Kidney glomerular epithelial cell (primary cell): ENCODE data around the gene LAMA1.
"Not testable (repeated sequence)": the region's sequence is repeated elsewhere in the genome, so short reads cannot be mapped to it uniquely, and the experiment has no call there.

Experiments
- DNase-seq: peaks from one replicate; lab custom pipeline; 2025; lab: John Stamatoyannopoulos, UW

The LAMA1 gene, protein sequence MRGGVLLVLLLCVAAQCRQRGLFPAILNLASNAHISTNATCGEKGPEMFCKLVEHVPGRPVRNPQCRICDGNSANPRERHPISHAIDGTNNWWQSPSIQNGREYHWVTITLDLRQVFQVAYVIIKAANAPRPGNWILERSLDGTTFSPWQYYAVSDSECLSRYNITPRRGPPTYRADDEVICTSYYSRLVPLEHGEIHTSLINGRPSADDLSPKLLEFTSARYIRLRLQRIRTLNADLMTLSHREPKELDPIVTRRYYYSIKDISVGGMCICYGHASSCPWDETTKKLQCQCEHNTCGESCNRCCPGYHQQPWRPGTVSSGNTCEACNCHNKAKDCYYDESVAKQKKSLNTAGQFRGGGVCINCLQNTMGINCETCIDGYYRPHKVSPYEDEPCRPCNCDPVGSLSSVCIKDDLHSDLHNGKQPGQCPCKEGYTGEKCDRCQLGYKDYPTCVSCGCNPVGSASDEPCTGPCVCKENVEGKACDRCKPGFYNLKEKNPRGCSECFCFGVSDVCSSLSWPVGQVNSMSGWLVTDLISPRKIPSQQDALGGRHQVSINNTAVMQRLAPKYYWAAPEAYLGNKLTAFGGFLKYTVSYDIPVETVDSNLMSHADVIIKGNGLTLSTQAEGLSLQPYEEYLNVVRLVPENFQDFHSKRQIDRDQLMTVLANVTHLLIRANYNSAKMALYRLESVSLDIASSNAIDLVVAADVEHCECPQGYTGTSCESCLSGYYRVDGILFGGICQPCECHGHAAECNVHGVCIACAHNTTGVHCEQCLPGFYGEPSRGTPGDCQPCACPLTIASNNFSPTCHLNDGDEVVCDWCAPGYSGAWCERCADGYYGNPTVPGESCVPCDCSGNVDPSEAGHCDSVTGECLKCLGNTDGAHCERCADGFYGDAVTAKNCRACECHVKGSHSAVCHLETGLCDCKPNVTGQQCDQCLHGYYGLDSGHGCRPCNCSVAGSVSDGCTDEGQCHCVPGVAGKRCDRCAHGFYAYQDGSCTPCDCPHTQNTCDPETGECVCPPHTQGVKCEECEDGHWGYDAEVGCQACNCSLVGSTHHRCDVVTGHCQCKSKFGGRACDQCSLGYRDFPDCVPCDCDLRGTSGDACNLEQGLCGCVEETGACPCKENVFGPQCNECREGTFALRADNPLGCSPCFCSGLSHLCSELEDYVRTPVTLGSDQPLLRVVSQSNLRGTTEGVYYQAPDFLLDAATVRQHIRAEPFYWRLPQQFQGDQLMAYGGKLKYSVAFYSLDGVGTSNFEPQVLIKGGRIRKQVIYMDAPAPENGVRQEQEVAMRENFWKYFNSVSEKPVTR (N-terminal part only)

DNA sequence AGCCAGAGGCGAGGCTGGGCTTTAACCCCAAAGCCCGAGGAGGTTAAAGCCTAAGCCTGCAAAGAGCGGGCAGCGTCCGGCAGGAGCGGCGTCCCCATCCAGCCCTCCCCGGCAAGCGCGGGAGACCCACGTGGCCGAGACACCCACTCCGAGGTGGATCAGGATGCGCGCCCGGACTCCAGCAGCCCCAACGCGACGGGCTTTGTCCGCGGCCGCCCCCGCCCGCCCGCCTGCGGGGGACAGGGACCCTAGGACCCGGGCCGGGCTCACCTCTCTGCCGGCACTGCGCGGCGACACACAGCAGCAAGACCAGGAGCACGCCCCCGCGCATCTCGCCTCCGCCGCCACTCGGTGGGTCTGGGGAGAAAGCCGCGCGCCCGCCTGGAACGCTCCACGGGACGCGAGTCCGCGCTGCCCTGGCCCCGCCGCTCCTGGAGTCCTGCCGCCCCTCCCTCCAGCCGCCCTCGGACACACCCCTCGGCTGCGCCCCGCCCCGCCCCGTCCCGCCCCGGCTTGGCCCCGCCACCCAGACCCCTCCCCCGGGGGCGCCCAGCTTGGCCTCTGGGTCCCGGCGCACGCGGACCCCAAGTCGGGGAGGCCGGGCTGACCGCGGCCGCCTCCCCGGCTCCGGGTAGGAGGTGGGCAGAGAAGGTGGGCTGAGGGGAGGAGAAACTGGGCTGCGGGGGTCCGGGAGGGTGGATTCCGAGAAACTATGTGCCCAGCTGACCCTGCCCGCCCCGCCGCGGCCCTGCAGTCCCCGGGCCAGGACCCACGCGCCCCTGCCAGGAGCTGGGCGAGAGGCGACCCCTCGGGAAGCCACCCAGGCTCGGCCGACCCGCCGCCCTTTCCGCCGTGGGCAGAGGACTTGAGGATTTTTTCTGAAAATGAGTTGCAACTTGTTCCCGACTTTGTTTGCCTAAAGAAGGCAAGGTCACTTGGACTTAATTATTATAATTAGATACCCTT, at the start of gene LAMA1:
TSS of gene LAMA1 (minus strand) at position 408 of the 966 bp plus-strand sequence. CDS start at position 331, 77 bp downstream.
- DNase-seq, result no peak

DNA sequence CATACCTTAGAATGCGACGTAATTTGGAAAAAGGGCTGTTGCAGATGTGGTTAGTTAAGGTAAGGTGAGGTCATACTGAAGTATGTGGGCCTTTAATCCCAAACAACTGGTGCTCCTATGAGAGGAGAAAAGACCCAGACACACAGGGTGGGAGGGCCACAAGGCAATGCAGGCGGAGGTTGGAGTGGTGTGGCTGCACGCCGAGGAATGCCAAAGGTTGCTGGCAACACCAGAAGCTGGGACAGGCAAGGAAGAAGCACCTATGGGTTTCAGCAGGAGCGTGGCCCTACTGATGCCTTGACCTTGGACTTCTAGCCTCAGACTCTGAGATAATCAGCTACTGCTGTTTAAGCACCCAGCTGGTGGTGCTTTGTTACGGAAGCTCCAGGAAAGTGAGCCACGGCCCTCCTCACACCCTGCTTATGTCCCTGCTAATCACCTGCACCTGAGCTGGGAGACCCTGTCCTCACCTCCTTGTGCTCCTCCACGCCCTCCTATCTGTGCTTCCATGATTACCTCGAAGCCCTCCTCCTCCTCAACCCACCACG, 48.3 kb upstream of the LAMA1 start:
- no peak for DNase-seq

DNA sequence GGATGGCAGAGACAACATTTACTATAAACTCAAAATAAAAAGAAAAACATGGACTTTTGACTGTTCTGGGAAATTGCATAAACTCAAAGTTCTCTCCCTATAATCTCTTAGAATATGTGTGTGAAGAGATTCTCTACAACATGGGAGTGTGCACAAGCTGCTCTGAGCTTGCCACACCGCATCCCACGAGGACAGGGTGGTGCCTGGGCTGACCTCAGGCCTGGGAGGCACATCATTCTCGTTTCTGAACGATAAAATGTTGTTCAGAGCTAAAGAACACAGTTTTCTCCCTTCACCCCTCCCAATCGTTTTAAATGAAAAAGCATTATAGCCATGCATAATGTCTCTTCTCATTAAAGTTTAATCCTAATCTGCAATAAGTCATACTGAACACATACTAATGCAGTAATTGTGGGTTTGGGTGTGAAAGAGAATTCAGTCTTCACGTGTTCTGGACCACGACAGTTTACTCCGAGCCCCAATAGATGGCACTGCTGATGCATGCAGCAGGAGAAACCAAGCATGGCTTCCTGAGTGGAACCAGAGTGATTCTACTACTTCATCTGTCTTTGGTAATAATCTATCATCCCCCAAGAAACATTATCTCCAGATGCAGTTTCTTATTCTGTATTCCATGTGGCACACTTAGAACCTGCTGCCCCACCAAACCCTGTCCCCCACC, 46.9 kb upstream of the LAMA1 start:
- no peak for DNase-seq

DNA sequence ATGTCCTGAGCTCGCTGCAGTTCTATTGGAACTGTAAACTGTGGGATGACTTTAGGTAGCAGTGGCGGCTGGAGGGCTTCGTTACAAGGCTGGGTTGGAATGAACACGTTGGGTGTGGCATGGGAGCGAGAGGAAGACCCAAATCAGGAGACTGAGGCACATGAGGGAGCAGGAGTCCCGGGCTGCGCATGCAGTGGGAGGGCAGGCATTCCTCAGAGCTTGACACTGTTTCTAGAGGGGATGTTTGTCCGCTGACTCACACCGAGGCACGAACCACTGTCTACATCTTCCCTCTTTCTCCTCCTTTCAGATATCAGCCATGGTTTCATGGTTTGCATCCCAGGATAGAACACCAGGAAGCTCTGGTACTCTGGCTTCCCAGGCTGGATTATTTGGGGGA, 40.6 kb upstream of the LAMA1 start:
- DNase-seq, result no peak

DNA sequence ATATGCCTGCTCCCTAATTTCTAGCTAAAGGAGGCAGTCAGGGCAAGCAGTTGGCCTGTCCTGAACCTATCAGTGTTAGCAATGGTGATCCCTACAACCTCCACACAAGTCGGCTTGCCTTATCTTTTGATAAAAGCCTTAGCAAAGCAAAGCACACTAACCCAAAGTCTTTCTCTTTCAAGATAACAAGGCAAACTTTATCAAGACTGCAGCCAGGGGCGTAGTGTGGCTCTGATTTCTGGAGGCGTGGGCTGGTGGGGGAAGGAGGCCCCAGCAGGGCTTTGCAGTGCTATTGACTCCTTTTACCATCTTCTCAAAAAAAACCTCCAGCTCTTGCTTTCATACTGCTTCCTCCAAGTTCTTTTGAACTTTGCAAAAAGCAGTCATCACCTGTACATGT, 40.2 kb upstream of the LAMA1 start:
- no peak for DNase-seq

DNA sequence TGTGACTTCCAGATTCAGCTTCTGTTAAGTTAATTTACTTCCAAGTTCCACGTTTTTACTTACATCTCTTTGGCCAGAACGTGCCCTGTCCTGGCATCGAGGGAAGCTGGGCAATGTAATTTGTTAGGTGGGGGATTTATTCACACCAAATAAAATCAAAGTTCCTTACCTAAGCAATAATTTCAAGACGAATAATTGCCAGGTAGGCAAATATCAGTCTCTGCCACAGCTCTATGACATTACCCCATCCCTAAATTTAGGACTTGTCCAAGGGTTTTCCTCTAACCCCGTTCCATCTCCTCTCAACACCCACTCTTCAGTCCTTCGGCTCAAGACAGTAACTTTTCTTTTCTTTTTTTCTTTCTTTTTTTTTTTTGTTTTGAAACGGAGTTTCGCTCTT, 38.3 kb upstream of the LAMA1 start:
- no peak for DNase-seq

DNA sequence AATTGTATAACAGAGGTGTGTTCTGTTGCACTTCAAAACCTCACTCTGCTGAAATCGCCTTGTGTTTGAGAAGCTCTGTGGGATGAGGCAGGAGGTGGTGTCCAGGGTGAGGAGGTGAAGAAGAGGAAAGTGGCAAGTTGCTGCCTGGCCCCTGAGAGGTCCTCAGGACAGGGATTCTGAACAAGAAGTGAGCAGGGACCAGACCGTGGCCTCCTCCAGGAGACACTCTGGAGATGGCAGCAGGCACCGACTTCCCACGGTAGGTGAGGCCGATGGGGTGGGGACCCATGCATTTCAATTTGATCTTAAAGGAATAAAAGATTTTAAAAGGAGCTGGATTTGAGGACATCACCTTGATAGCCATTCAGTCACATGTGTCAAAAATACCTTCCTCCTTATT, 37.5 kb upstream of the LAMA1 start:
- no peak for DNase-seq

DNA sequence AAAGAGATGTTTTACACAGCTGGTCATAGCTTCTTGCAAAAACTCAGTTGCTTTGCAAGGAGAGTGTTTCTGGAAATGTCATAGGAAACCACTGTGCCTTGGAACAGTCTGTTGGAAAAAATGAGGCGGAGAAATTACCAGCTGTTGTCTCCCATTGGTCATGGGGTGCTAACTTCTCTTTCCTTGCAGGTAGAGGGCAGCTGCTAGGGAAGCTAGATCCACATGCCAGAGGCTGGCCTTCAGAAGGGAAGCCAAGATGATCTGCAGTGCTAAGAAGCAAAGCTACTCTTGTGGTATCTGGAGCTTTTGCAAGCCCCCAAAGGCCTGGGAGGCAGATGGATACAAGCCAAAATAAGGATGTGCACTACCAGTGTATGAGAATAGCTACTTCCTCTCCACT, 34.8 kb upstream of the LAMA1 start:
- no peak for DNase-seq

DNA sequence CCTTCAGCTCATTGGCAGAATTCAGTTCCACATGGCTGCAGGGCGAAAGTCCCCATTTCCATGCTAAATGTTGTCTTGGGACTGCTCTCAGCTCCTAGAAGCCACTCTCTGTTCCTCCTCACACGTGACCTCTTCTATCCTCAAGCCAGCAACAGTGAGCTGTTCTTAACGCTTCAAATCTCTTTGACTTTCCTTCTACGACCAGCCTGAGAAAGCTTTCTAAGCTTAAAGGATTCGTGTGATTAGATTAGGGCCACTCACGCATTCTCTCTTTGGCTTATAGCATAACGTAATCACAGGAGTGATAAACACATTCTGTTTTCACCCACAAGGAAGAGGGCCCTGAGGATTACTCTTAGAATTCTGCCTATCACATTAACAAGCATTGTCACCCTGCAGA, 29.8 kb upstream of the LAMA1 start:
- no peak for DNase-seq

DNA sequence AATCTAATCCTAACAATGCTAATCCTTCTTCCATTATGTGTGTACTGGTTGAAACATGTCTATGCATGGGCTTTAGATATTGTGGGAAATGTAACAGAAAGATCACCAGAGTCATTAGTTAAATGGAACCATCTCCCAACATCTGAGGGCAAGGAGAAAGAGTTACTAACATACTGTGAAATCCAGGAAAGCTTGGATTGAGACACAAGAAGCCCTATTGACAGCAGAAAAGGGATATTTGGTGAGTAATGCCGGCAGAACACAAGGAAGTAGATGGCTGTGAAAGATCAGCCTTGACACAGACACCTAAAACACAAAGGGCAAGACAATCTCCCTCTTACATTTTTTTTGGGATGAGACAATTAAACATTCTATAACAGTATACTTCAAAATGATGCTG, 28.5 kb upstream of the LAMA1 start:
- DNase-seq, result no peak

DNA sequence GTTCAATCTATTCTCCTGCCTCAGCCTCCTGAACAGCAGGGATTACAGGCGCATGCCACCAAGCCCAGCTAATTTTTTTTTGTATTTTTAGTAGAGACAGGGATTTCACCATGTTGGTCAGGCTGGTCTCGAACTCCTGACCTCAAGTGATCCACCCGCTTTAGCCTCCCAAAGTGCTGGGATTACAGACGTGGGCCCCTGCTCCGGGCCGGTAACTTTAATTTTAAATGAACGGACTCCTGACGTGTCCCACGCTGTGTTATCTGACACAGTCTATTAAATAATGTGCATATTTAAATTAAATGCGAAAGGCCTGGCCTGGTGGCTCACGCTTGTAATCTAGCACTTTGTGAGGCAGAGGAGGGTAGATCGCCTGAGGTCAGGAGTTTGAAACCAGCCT, 27.3 kb upstream of the LAMA1 start:
- not testable (repeated sequence) for DNase-seq

DNA sequence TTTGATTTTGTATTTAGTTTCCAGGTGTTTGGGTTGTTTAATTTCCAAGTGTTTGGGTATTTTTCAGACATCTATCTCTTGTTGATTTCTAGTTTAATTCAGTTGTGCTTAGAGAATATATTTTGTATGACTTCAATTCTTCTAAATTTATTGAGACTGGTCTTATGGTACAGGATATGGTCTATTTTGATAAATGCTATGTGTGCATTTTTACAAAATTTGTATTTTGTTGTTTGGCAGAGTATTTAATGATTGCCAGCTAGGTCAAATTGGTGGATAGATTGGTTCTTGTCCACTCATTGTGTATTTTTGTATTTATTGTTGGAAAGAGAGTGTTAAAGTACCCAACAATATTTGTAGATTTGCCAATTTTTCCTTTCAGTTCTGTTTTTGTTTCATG, 23.7 kb upstream of the LAMA1 start:
- DNase-seq, result no peak

DNA sequence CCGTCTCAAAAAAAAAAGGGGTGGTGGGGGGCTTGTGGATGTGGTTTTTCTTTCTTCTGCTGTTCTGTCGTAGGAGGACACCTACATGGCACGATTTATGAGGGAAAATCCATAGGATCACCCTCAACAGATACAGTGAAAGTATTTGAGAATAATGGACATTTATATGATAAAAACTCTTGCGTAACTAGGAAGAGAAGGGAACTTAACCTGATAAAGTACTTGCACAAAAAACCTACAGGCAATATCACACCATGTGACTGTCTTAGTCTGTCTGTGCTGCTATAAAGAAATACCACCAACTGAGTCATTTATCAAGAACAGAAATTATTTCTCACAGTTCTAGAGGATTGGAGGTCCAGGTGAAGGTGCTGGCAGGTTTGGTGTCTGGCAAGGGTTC, 21.8 kb upstream of the LAMA1 start:
- DNase-seq, result no peak

DNA sequence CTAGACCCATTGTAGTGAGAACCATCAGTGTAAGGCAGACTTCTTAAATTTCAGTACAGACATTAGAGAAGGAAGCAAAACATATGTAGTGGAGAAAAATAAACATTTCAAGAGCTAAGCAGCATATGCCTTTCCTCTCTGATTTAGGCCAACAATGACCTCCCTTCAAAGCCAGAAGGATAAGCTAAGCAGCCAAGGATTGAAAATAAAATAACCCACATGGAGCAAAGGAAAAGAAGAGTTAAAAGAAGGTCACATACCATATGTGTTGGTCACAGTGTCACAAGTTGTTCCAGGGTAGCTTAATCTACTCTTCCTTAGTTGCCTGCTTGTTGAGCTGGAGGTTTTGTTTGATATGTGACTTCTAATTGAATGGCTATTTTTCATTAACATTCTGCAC, 15.6 kb upstream of the LAMA1 start:
- no peak for DNase-seq

DNA sequence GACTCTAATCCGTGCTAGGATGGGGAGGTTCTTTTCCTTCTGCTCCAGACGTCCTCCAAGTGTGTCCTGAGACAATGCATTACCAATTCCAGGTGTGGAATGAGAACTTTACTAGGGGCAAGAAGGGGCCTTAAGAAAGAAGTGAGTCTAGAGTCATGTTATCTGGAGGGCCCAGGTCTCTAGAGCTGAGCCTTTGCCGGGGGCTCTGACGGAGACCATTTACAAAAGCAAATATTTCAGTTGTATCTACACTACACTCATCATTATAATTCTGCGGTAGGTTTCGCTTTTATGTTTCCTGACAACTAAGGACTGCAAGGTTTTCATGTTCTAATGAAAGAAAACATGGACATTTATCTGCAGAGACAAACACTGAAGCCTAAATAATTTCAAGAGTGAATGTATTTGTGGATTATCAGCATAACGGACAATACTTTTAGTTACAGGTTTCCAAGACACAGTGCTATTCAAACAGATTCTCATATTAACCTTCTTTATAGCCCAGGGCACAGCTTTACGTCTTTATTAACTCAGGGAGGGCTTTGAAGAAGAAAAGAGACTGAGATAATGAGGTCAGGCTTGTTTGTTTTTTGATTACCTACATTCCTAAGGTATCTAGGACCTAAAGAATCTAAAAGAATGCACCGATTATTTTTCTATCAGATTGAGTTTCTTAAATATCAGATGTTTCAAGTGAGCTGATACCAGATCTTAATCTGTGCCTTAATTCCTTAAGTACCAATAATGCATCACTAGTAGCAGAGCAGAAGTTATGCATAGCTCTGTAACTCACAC, 15.0 kb upstream of the LAMA1 start:
- no peak for DNase-seq

DNA sequence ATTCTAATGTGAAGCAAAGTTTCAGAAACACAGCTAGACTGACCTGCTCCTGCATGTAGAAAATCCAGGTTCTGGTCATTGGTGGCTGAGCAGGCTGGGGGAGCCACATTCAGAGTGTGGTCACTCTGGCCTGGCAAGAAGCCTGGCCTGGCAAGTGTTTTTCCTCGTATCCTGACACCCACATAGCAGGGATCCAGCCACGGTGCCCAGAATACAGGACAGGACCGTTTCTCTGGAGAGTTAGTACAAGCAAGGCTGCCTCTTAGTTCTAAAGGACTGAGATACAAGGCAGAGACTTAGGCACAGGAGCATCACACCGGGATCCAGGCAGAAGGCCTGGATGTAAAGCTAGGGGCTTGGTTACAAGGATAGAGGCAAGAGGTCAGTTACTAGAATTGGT, 4.8 kb upstream of the LAMA1 start:
- no peak for DNase-seq

DNA sequence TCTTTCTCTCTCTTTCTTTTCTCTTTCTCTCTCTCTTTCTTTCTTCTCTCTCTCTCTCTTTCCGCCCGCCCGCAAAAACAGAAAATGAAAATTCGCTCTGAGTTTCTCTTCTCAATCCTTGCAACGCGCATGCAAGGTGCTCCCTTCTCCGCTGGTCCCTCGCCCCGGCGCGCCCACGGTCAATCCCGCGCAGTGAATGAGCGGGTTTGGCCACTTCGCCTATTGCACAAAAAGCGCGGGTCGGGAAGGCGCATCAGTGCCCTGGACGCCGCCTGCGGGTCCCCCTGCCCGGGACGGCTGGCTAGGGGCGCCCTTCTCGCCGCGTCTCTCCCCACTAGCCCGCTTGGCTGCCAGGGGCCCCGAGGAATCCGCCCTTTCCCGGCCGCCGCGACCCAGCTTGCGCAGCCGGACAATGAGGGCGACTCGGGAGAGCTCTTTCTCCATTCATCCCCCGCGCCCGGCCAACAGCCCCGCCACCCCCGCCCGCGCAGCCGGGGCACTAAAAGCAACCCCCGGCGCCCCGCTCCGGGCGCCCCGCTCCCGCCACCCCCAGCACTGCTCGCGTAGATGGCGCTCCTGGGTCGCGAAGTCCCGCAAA, 706 bp downstream of the LAMA1 start:
- DNase-seq, result no peak

DNA sequence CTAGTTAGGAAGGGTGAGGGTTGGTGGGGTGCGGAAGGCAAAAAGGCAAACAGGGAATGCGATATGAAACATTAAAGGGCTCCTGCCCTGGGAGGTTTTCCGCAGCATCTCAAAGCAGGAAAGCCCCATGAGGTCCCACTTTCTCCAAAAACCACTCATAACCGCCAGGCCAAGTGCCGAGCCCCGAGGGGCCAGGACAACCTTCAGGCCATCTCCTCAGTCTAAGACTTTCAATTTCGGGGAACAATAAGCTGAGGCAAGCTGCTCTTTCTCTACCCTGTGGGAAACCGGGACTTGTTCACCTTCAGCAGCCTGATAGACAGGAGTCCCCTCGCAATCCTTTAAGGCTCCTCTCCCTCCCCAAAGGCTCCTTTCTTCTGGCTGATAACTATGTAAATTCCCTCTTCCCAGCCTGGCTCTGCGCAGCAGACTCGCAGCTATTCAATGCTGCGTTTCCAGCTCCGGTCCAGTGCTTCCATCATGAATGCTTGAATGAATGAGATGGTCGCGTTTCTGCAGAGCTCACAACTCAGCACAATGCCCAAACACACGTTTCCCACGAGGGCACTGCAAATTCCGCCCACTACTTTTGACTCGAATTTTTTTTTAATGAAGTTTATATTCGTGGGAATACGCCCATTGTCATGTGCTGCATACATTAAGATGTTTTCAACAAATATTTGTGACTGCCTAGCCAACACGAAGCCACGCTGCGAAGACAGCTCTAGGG, 1.4 kb downstream of the LAMA1 start:
- DNase-seq, result peak; percentile 43
